ENCODE results near the gene STAT1.
"Not testable (repeated sequence)": the region's sequence is repeated elsewhere in the genome, so short reads cannot be mapped to it uniquely, and the experiment has no call there.

The STAT1 gene

DNA sequence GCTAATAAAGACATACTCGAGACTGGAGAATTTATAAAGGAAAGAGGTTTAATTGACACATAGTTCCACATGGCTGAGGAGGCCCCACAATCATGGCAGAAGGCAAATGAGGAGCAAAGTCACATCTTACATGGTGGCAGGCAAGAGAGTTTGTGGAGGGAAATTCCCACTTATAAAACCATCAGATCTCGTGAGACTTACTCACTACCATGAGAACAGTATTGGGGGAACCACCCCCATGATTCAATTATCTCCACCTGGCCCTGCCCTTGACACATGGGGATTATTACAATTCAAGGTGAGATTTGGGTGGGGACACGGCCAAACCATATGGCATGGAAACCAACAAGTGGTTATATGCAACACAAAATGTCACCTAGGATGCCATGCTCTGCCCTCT is 18.7 kb downstream of the STAT1 start:
- not testable (repeated sequence) for H3K4me3 ChIP-seq (ENCODE audit: low read depth, low read length); H3K27ac ChIP-seq (ENCODE audit: low read depth, low read length); H3K9me3 ChIP-seq (ENCODE audit: control insufficient read depth, insufficient read depth, low read length); H3K9ac ChIP-seq (ENCODE audit: low read depth, low read length); H3K27me3 ChIP-seq (ENCODE audit: control insufficient read depth, insufficient read depth, low read length); H3K4me1 ChIP-seq (ENCODE audit: control insufficient read depth, insufficient read depth, low read length)
- H3K36me3 ChIP-seq (ENCODE audit: control insufficient read depth, insufficient read depth, low read length): peaks cover 92% of the 10 kb centered on the region

GRCh38 chr2:190994148-190994547 is 19.8 kb downstream of the STAT1 start:
- Histone ChIP-seq H3K9me3 (ENCODE audit: control insufficient read depth, insufficient read depth, low read length) (no peaks in the 10 kb centered on the region), H3K27me3 (ENCODE audit: control insufficient read depth, insufficient read depth, low read length) (no peaks in the 10 kb centered on the region), H3K9ac (ENCODE audit: low read depth, low read length) (no peak overlapping the region), H3K36me3 (ENCODE audit: control insufficient read depth, insufficient read depth, low read length) (peaks cover 93% of the 10 kb centered on the region), H3K4me1 (ENCODE audit: control insufficient read depth, insufficient read depth, low read length) (no peaks in the 10 kb centered on the region), H3K27ac (ENCODE audit: low read depth, low read length) (no peak overlapping the region), H3K4me3 (ENCODE audit: low read depth, low read length) (no peak overlapping the region)

GRCh38 chr2:190993292-190993643 is 20.7 kb downstream of the STAT1 start:
- Histone ChIP-seq H3K4me1 (ENCODE audit: control insufficient read depth, insufficient read depth, low read length) (no peaks in the 10 kb centered on the region), H3K27ac (ENCODE audit: low read depth, low read length) (no peak overlapping the region), H3K36me3 (ENCODE audit: control insufficient read depth, insufficient read depth, low read length) (peaks cover 94% of the 10 kb centered on the region), H3K9me3 (ENCODE audit: control insufficient read depth, insufficient read depth, low read length) (no peaks in the 10 kb centered on the region), H3K4me3 (ENCODE audit: low read depth, low read length) (no peak overlapping the region), H3K9ac (ENCODE audit: low read depth, low read length) (no peak overlapping the region), H3K27me3 (ENCODE audit: control insufficient read depth, insufficient read depth, low read length) (no peaks in the 10 kb centered on the region)

DNA sequence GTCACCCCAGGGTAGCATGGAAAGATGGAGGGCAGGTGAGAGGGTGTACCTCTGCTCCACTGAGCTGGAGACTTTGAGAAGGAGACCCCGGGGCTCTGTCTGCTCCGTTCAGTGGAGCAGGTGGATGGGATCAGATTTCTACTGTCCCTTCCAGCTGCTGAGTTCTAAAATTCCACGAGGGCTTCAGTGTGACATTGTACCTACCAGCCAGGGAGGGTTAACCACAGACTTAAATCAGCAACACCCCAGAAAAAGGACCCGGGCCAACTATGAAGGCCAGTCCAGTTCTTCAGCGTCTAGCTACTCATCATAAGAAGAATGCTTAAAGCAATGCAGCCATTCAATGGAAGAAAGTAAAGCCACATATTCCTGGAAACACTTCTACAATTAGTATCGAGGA is 23.8 kb downstream of the STAT1 start:
- Histone ChIP-seq H3K27me3 (ENCODE audit: control insufficient read depth, insufficient read depth, low read length) (no peaks in the 10 kb centered on the region), H3K36me3 (ENCODE audit: control insufficient read depth, insufficient read depth, low read length) (peaks cover 92% of the 10 kb centered on the region), H3K9ac (ENCODE audit: low read depth, low read length) (no peak overlapping the region), H3K27ac (ENCODE audit: low read depth, low read length) (no peak overlapping the region), H3K4me1 (ENCODE audit: control insufficient read depth, insufficient read depth, low read length) (no peaks in the 10 kb centered on the region), H3K4me3 (ENCODE audit: low read depth, low read length) (no peak overlapping the region), H3K9me3 (ENCODE audit: control insufficient read depth, insufficient read depth, low read length) (no peaks in the 10 kb centered on the region)

DNA sequence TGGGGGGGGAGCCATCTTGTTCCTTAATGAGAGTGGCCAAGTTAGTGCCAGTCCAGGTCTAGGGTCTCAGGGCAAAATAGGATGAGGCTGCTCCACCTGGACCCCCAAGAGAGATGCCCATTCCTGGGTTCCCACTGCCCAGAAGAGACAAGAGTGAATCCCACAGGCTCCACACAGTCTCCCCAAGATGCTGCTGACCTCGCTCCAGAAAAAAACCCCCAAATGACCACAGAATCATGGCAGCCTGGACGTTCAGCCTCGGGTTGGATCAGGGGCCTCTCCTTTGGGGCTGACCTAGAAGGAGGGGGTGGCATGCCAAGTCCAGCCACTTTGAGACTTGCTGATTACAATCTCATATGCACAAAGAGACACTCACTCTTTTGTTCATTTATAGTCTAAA is 25.1 kb downstream of the STAT1 start:
- Histone ChIP-seq H3K36me3 (ENCODE audit: control insufficient read depth, insufficient read depth, low read length) (peaks cover 94% of the 10 kb centered on the region), H3K27me3 (ENCODE audit: control insufficient read depth, insufficient read depth, low read length) (no peaks in the 10 kb centered on the region), H3K4me1 (ENCODE audit: control insufficient read depth, insufficient read depth, low read length) (no peaks in the 10 kb centered on the region), H3K27ac (ENCODE audit: low read depth, low read length) (no peak overlapping the region), H3K9me3 (ENCODE audit: control insufficient read depth, insufficient read depth, low read length) (no peaks in the 10 kb centered on the region), H3K4me3 (ENCODE audit: low read depth, low read length) (no peak overlapping the region), H3K9ac (ENCODE audit: low read depth, low read length) (no peak overlapping the region)

GRCh38 chr2:190987938-190988337 is 26.0 kb downstream of the STAT1 start:
- Histone ChIP-seq H3K36me3 (ENCODE audit: control insufficient read depth, insufficient read depth, low read length) (peaks cover 94% of the 10 kb centered on the region), H3K9ac (ENCODE audit: low read depth, low read length) (no peak overlapping the region), H3K4me3 (ENCODE audit: low read depth, low read length) (no peak overlapping the region), H3K4me1 (ENCODE audit: control insufficient read depth, insufficient read depth, low read length) (no peaks in the 10 kb centered on the region), H3K9me3 (ENCODE audit: control insufficient read depth, insufficient read depth, low read length) (no peaks in the 10 kb centered on the region), H3K27me3 (ENCODE audit: control insufficient read depth, insufficient read depth, low read length) (no peaks in the 10 kb centered on the region), H3K27ac (ENCODE audit: low read depth, low read length) (no peak overlapping the region)

- H3K9ac ChIP-seq (ENCODE audit: low read depth, low read length): no peak overlapping the region
- no peaks in the 10 kb centered on the region for H3K9me3 ChIP-seq (ENCODE audit: control insufficient read depth, insufficient read depth, low read length)
- H3K27me3 ChIP-seq (ENCODE audit: control insufficient read depth, insufficient read depth, low read length): no peaks in the 10 kb centered on the region
- peaks cover 96% of the 10 kb centered on the region for H3K36me3 ChIP-seq (ENCODE audit: control insufficient read depth, insufficient read depth, low read length)
- no peak overlapping the region for H3K4me3 ChIP-seq (ENCODE audit: low read depth, low read length)
- no peaks in the 10 kb centered on the region for H3K4me1 ChIP-seq (ENCODE audit: control insufficient read depth, insufficient read depth, low read length)
- no peak overlapping the region for H3K27ac ChIP-seq (ENCODE audit: low read depth, low read length)
Observed at GRCh38 chr2:190987116-190987515, 26.9 kb downstream of the STAT1 start.

DNA sequence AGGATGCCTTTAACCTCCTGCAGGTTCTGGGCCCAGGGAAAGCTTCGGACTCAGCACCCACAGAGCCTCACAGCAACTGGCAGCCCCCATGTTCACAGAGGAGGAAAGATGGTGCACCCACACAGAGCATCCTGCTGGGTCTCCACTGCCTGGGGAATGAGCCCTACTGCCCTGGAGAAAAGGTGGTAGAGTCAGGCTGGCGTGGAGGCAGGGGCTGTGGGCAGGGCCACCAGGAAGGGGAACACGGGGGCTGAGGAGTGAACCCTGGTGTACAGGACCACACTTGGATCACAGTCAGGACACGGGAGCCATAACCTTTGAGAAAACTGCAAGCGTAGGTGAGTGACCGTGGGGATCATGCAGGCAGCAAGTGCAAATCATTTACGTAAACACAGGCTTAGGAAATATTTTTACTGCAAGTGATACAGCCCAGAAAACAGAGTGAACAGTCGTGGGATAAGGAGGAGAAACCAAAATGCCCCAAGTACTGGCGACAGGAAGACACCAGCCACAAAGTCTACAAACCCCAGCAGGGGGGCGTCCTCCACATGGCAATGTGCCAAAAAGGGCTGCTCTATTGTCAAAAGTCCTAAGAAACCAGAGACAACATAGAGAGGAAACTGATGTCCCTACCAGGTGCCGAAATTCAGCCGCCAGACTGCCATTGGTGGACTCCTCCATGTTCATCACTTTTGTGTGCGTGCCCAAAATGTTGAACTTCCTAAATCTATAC is 27.6 kb downstream of the STAT1 start:
- Histone ChIP-seq H3K9me3 (ENCODE audit: control insufficient read depth, insufficient read depth, low read length) (no peaks in the 10 kb centered on the region), H3K4me1 (ENCODE audit: control insufficient read depth, insufficient read depth, low read length) (no peaks in the 10 kb centered on the region), H3K27ac (ENCODE audit: low read depth, low read length) (no peak overlapping the region), H3K4me3 (ENCODE audit: low read depth, low read length) (no peak overlapping the region), H3K27me3 (ENCODE audit: control insufficient read depth, insufficient read depth, low read length) (no peaks in the 10 kb centered on the region), H3K9ac (ENCODE audit: low read depth, low read length) (no peak overlapping the region), H3K36me3 (ENCODE audit: control insufficient read depth, insufficient read depth, low read length) (peaks cover 97% of the 10 kb centered on the region)

DNA sequence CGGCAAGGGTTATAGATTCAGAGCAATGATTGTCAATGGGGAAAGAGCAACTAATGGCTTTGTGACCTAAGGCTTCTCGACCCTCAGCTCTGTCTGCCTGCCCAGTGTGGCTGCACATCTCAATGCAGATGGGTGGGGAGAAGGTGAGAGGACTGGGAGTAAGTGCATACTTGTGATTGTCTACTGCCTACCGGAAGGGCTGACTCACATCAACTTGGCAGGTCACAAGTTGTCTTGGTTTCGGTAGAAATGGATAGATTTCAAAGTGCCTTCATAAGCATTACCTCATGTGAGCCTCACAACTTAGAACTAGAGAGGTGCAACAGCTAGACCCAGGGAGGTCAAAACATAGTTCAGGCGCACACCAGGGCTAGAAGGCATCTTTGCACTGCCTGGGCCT is 29.4 kb downstream of the STAT1 start:
- H3K36me3 ChIP-seq (ENCODE audit: control insufficient read depth, insufficient read depth, low read length): peaks cover 96% of the 10 kb centered on the region
- H3K9ac ChIP-seq (ENCODE audit: low read depth, low read length): no peak overlapping the region

DNA sequence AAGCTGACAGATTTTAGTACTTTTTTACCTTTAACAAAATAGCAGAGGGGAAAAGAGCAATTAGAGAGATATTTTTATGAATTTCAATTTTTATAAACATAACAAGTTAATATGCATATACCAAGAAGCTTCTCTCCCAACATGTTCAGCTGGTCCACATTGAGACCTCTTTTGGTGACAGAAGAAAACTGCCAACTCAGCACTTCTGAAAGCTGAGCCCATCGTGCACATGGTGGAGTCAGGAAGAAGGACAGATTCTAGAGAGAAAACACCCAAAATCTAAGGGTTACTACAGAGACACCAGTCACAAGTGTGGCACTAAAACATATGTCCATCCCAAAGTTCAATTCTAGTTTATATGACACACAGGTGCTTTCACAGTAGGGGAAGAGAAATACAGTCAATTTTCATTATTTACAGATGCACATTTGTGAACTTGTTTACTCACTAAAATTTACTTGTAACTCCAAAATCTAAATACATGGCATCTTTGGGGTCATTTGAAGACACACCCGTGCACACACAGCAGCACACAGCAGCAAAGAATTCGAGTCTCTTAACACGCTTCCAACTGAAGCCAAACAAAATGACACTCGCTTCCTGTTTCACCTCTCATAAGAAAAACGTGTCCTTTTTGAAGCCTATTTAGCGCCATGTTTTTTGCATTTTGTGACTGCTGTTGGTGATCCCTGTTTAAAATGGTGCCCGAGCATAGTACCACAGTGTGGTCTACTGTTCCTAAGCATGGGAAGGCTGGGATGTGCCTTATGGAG is 31.5 kb downstream of the STAT1 start:
- H3K36me3 ChIP-seq (ENCODE audit: control insufficient read depth, insufficient read depth, low read length): peaks cover 99% of the 10 kb centered on the region
- no peaks in the 10 kb centered on the region for H3K9me3 ChIP-seq (ENCODE audit: control insufficient read depth, insufficient read depth, low read length)
- no peak overlapping the region for H3K9ac ChIP-seq (ENCODE audit: low read depth, low read length)
- no peaks in the 10 kb centered on the region for H3K4me1 ChIP-seq (ENCODE audit: control insufficient read depth, insufficient read depth, low read length)
- no peak overlapping the region for H3K27ac ChIP-seq (ENCODE audit: low read depth, low read length)
- no peak overlapping the region for H3K4me3 ChIP-seq (ENCODE audit: low read depth, low read length)
- H3K27me3 ChIP-seq (ENCODE audit: control insufficient read depth, insufficient read depth, low read length): no peaks in the 10 kb centered on the region

More for the DNA sequence above, 29.4 kb downstream of the STAT1 start:
- Histone ChIP-seq H3K4me1 (ENCODE audit: control insufficient read depth, insufficient read depth, low read length) (no peaks in the 10 kb centered on the region), H3K27me3 (ENCODE audit: control insufficient read depth, insufficient read depth, low read length) (no peaks in the 10 kb centered on the region), H3K27ac (ENCODE audit: low read depth, low read length) (no peak overlapping the region), H3K4me3 (ENCODE audit: low read depth, low read length) (no peak overlapping the region), H3K9me3 (ENCODE audit: control insufficient read depth, insufficient read depth, low read length) (no peaks in the 10 kb centered on the region)

- Histone ChIP-seq H3K27me3 (ENCODE audit: control insufficient read depth, insufficient read depth, low read length) (no peaks in the 10 kb centered on the region), H3K4me3 (ENCODE audit: low read depth, low read length) (no peak overlapping the region), H3K9ac (ENCODE audit: low read depth, low read length) (no peak overlapping the region), H3K9me3 (ENCODE audit: control insufficient read depth, insufficient read depth, low read length) (no peaks in the 10 kb centered on the region), H3K36me3 (ENCODE audit: control insufficient read depth, insufficient read depth, low read length) (peaks cover 98% of the 10 kb centered on the region), H3K4me1 (ENCODE audit: control insufficient read depth, insufficient read depth, low read length) (no peaks in the 10 kb centered on the region), H3K27ac (ENCODE audit: low read depth, low read length) (no peak overlapping the region)
Observed at GRCh38 chr2:190981733-190982132, 32.2 kb downstream of the STAT1 start.
